Glutamatergic neuron (in vitro differentiated cells): ENCODE data around the gene SF3B4. TPM values are rescaled to one million over a fixed set of nuclear protein-coding genes. Genes with fewer than 3 reads are reported as not detected.
A peak's percentile ranks its signal among the peaks of the same experiment; 100 is the strongest.

Experiments used
- DNase-seq: peaks from one replicate; pipeline ENCODE4 v3.0.0; 2022
- H3K27ac Mint-ChIP-seq: one replicate; pipeline ENCODE4 v1.8.0; 2020; ENCODE audit warnings: mild to moderate bottlenecking, mixed read lengths, inconsistent platforms; ENCODE audit not compliant: unreplicated experiment
- H3K27me3 Mint-ChIP-seq: one replicate; pipeline ENCODE4 v1.8.0; 2020; ENCODE audit warnings: mild to moderate bottlenecking, moderate library complexity, mixed read lengths, inconsistent platforms; ENCODE audit not compliant: unreplicated experiment
- H3K36me3 Mint-ChIP-seq: one replicate; pipeline ENCODE4 v1.8.0; 2020; ENCODE audit warnings: mild to moderate bottlenecking, mixed read lengths, inconsistent platforms; ENCODE audit not compliant: unreplicated experiment
- H3K4me1 Mint-ChIP-seq: one replicate; pipeline ENCODE4 v1.8.0; 2020; ENCODE audit warnings: mild to moderate bottlenecking, low read depth, mixed read lengths, inconsistent platforms; ENCODE audit not compliant: unreplicated experiment
- H3K4me3 Mint-ChIP-seq: one replicate; pipeline ENCODE4 v1.8.0; 2020; ENCODE audit warnings: mild to moderate bottlenecking, mixed read lengths, inconsistent platforms; ENCODE audit not compliant: unreplicated experiment
- H3K9me3 Mint-ChIP-seq: one replicate; pipeline ENCODE4 v1.8.0; 2020; ENCODE audit warnings: mild to moderate bottlenecking, moderate library complexity, mixed read lengths, inconsistent platforms; ENCODE audit not compliant: unreplicated experiment
- total RNA-seq: library from RNA; stranded (reverse); fragmentation: NEBNext Ultra II Directional; extraction: Animal tissue kit (Norgen Biotek cat#: 25700); gene quantifications from one replicate; pipeline ENCODE4 v1.2.1, GENCODE V29; 2021; ENCODE audit not compliant: unreplicated experiment
- TF ChIP-seq, protein P1 (sequence below): fragments of 200-600 bp; sonication (generic); IDR thresholded peaks from one replicate; pipeline ENCODE4 v1.5.0; 2021; ENCODE audit not compliant: partially characterized antibody, unreplicated experiment

Gene SF3B4
- total RNA-seq, 1 donor from 2014 or later = 47.3 TPM

DNA sequence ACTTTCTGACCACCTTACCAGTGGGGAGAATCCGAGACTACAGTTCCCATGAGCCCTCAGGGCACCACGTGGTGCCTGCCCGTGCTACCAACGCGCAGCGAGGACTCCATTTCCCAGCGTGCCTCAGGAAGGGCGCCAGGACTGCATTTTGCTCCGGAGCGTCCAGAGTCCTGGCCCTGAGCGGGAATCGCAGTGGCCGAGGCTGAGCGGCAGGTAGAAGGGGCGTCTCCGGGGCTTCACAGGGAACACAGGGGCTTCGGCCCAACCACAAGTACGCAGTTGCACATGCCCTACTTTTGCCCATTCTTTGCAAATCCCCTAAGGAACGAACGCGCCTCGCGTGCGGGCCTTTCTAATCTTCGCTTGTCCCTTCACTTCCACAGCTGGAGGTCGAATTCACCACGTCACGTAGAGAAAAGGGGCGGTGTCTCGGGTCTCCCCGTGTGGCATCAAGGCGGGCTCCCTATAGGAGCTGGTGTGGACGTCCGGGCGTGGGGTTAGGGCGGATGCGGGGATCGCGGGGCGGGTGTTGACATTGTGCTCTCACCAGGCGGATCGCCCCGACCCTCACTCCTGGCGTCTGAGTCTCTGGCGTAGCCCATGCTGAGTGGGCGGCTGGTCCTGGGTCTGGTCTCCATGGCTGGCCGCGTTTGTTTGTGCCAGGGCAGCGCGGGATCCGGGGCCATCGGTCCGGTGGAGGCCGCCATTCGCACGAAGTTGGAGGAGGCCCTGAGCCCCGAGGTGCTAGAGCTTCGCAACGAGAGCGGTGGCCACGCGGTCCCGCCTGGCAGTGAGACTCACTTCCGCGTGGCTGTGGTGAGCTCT, 27.9 kb downstream of the SF3B4 start, which contains the start of gene BOLA1:
TSS of gene BOLA1 (plus strand) at position 109 of the 825 bp plus-strand sequence. CDS start at position 601, 492 bp downstream.
- Mint-ChIP-seq H3K27me3 (peaks cover 5% of the 10 kb centered on the region), H3K36me3 (peaks cover 6% of the 10 kb centered on the region), H3K27ac (peak within 1 kb of the TSS; percentile 52), H3K9me3 (peaks cover 5% of the 10 kb centered on the region), H3K4me1 (peaks cover 2% of the 10 kb centered on the region), H3K4me3 (peak within 1 kb of the TSS; percentile 95)
- DNase-seq = peak; percentile 90
- TF ChIP-seq, protein P1, sequence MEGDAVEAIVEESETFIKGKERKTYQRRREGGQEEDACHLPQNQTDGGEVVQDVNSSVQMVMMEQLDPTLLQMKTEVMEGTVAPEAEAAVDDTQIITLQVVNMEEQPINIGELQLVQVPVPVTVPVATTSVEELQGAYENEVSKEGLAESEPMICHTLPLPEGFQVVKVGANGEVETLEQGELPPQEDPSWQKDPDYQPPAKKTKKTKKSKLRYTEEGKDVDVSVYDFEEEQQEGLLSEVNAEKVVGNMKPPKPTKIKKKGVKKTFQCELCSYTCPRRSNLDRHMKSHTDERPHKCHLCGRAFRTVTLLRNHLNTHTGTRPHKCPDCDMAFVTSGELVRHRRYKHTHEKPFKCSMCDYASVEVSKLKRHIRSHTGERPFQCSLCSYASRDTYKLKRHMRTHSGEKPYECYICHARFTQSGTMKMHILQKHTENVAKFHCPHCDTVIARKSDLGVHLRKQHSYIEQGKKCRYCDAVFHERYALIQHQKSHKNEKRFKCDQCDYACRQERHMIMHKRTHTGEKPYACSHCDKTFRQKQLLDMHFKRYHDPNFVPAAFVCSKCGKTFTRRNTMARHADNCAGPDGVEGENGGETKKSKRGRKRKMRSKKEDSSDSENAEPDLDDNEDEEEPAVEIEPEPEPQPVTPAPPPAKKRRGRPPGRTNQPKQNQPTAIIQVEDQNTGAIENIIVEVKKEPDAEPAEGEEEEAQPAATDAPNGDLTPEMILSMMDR = no peak

DNA sequence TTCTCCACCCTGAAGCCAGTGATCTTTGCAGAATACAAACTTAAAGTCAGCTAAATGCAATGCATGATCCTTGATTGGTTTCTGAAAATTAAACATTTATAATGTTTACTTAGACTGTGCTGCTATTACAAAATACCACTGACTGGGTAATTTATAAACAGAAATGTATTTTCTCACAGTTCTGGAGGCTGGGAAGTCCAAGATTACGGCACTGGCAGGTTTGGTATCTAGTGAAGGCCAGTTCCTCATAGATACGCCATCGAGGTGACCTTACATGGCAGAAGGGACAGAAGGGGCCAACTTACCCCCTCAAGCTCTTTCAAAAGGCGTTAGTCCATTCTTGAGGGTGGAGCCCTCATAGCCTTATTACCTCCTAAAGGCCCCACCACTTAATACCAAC, 31.0 kb downstream of the SF3B4 start:
- Mint-ChIP-seq H3K36me3 (no peaks in the 10 kb centered on the region), H3K27me3 (peaks cover 5% of the 10 kb centered on the region), H3K27ac (no peak overlapping the region)

DNA sequence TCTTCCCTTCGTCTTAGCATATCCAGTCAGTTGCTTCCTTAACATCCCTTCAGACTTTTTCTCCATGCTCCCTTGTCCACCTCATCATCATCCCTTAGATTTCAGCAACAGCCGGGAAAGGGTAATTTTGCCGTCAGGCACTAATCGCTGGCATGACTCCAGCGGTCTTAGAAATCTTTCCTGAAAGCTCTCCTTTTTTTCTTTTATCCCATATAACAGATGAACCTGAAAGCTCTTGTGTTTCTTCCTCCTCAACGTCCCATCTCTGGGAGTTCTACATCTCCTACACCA, 38.7 kb downstream of the SF3B4 start:
- no peak overlapping the region for H3K27ac Mint-ChIP-seq
- no peak for DNase-seq
- peaks cover 3% of the 10 kb centered on the region for H3K27me3 Mint-ChIP-seq
- no peaks in the 10 kb centered on the region for H3K36me3 Mint-ChIP-seq
- TF ChIP-seq, protein P1 = no peak
- H3K9me3 Mint-ChIP-seq = peaks cover 1% of the 10 kb centered on the region
- no peaks in the 10 kb centered on the region for H3K4me1 Mint-ChIP-seq
- H3K4me3 Mint-ChIP-seq = no peak overlapping the region

More for the DNA sequence above, 31.0 kb downstream of the SF3B4 start:
- DNase-seq = no peak
- TF ChIP-seq, protein P1 = no peak
- Mint-ChIP-seq H3K4me1 (no peaks in the 10 kb centered on the region), H3K4me3 (no peak overlapping the region), H3K9me3 (peaks cover 5% of the 10 kb centered on the region)

DNA sequence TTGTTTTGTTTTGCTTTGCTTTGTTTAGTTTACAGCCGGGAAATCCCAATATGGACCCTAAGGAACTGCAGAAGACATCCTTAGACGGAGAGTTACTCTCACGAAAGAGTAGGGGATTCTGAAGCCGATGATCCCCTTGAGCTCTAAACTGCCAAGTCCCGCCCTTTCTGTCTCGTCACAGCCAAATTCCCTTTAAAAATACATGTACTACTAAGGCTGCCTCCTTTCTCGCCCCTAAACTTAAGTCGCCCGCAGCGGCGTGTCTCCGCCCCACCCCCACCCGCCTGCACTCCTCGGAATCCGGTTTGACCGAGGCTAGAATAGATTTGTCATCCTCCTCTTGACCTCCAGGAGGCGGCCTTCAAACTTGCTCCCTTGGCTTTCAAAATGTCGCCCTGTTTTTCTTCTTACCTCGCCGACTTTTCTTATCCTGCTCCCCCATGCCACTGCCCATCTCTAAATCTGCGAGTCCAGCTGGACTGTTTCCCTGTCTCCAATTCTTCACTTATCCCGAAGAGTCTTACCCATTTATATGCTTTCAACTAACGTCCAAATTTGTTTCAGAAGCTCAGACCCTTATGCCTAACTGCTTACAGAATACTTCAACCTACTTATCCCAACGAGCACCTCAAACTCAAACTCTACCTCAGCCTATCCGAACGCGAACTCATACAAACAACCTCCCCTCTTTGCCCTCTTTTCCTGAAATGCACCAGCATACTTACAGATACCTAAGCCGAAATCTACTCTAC, 39.2 kb downstream of the SF3B4 start:
- H3K4me1 Mint-ChIP-seq = no peaks in the 10 kb centered on the region
- no peak overlapping the region for H3K27ac Mint-ChIP-seq
- H3K9me3 Mint-ChIP-seq = peaks cover 4% of the 10 kb centered on the region
- H3K27me3 Mint-ChIP-seq = peaks cover 3% of the 10 kb centered on the region
- no peak overlapping the region for H3K4me3 Mint-ChIP-seq
- peak; percentile 75 for DNase-seq
- H3K36me3 Mint-ChIP-seq = no peaks in the 10 kb centered on the region
- TF ChIP-seq, protein P1 = peak; percentile 74
